Measurements from ENCODE around the gene MCM6. TPM values are rescaled to one million over a fixed set of nuclear protein-coding genes. Genes with fewer than 3 reads are reported as not detected.

MCM6 gene
- total RNA-seq, 1 experiment from 2014 or later: 39.9 TPM

GRCh38 chr2:135831180-135831812 lies 44.9 kb downstream of the MCM6 start:
- Histone ChIP-seq H3K4me3 (ENCODE audit: low read length) (no peak overlapping the region), H2AFZ (ENCODE audit: low read length) (no peak overlapping the region), H3K4me1 (ENCODE audit: insufficient read depth, low read length) (no peaks in the 10 kb centered on the region), H3K9ac (ENCODE audit: low read length) (no peak overlapping the region), H3K9me3 (ENCODE audit: low read length) (no peaks in the 10 kb centered on the region), H3F3A (ENCODE audit: low read length, unreplicated experiment) (no peaks in the 10 kb centered on the region), H3K27ac (ENCODE audit: low read length) (no peak overlapping the region), H3K36me3 (ENCODE audit: low read depth, low read length) (no peaks in the 10 kb centered on the region), H4K20me1 (ENCODE audit: low read length) (no peaks in the 10 kb centered on the region), H3K79me2 (ENCODE audit: low read length) (no peaks in the 10 kb centered on the region), H3K27me3 (ENCODE audit: low read length) (no peaks in the 10 kb centered on the region), H3K9me2 (replicated peaks; ENCODE audit: low read length) (no peaks in the 10 kb centered on the region), H3K4me2 (ENCODE audit: low read length) (no peak overlapping the region)
- ChIA-PET POLR2A (ENCODE audit: unreplicated experiment) (no interaction called here), CTCF (no interaction called here)
- intact Hi-C loops (cut with micrococcal nuclease): no loop called here
- no peak for ATAC-seq
- no TSS peak for BruUV-seq (replicated peaks)
- TF ChIP-seq CTCF (conservative IDR thresholded peaks at IDR 0.05; ENCODE audit: low read depth, low read length) (no peak), EZH2 (IDR thresholded peaks at IDR 0.05; ENCODE audit: low read length, unreplicated experiment) (no peak), EZH2phosphoT487 (IDR thresholded peaks at IDR 0.05; ENCODE audit: borderline replicate concordance, low read length) (no peak)
- no peak for DNase-seq

GRCh38 chr2:135829378-135830135 lies 46.7 kb downstream of the MCM6 start:
- intact Hi-C loops (cut with micrococcal nuclease): no loop called here
- H3F3A ChIP-seq (ENCODE audit: low read length, unreplicated experiment): no peaks in the 10 kb centered on the region
- no TSS peak for BruUV-seq (replicated peaks)
- H3K4me2 ChIP-seq (ENCODE audit: low read length): no peak overlapping the region
- H4K20me1 ChIP-seq (ENCODE audit: low read length): no peaks in the 10 kb centered on the region
- no peak overlapping the region for H3K4me3 ChIP-seq (ENCODE audit: low read length)
- no peaks in the 10 kb centered on the region for H3K27me3 ChIP-seq (ENCODE audit: low read length)
- no peaks in the 10 kb centered on the region for H3K9me2 ChIP-seq (replicated peaks; ENCODE audit: low read length)
- no peak for DNase-seq
- H3K27ac ChIP-seq (ENCODE audit: low read length): no peak overlapping the region
- no peaks in the 10 kb centered on the region for H3K36me3 ChIP-seq (ENCODE audit: low read depth, low read length)
- H2AFZ ChIP-seq (ENCODE audit: low read length): no peak overlapping the region
- H3K9ac ChIP-seq (ENCODE audit: low read length): no peak overlapping the region
- no peaks in the 10 kb centered on the region for H3K9me3 ChIP-seq (ENCODE audit: low read length)
- TF ChIP-seq EZH2 (IDR thresholded peaks at IDR 0.05; ENCODE audit: low read length, unreplicated experiment) (no peak), EZH2phosphoT487 (IDR thresholded peaks at IDR 0.05; ENCODE audit: borderline replicate concordance, low read length) (no peak), CTCF (conservative IDR thresholded peaks at IDR 0.05; ENCODE audit: low read depth, low read length) (no peak)
- no peak for ATAC-seq
- CTCF ChIA-PET: no interaction called here
- POLR2A ChIA-PET (ENCODE audit: unreplicated experiment): no interaction called here
- no peaks in the 10 kb centered on the region for H3K4me1 ChIP-seq (ENCODE audit: insufficient read depth, low read length)
- H3K79me2 ChIP-seq (ENCODE audit: low read length): no peaks in the 10 kb centered on the region

- H3K9ac ChIP-seq (ENCODE audit: low read length): no peak overlapping the region
- no peaks in the 10 kb centered on the region for H3K36me3 ChIP-seq (ENCODE audit: low read depth, low read length)
- H3F3A ChIP-seq (ENCODE audit: low read length, unreplicated experiment): no peaks in the 10 kb centered on the region
- no peak for ATAC-seq
- intact Hi-C loops (cut with micrococcal nuclease): no loop called here
- H4K20me1 ChIP-seq (ENCODE audit: low read length): no peaks in the 10 kb centered on the region
- H3K9me3 ChIP-seq (ENCODE audit: low read length): no peaks in the 10 kb centered on the region
- POLR2A ChIA-PET (ENCODE audit: unreplicated experiment): no interaction called here
- H3K4me3 ChIP-seq (ENCODE audit: low read length): no peak overlapping the region
- CTCF ChIA-PET: no interaction called here
- H3K79me2 ChIP-seq (ENCODE audit: low read length): no peaks in the 10 kb centered on the region
- H3K9me2 ChIP-seq (replicated peaks; ENCODE audit: low read length): no peaks in the 10 kb centered on the region
- H3K4me2 ChIP-seq (ENCODE audit: low read length): no peak overlapping the region
- no peaks in the 10 kb centered on the region for H3K4me1 ChIP-seq (ENCODE audit: insufficient read depth, low read length)
- H3K27ac ChIP-seq (ENCODE audit: low read length): no peak overlapping the region
- H3K27me3 ChIP-seq (ENCODE audit: low read length): no peaks in the 10 kb centered on the region
- no TSS peak for BruUV-seq (replicated peaks)
- TF ChIP-seq EZH2phosphoT487 (IDR thresholded peaks at IDR 0.05; ENCODE audit: borderline replicate concordance, low read length) (no peak), EZH2 (IDR thresholded peaks at IDR 0.05; ENCODE audit: low read length, unreplicated experiment) (no peak), CTCF (conservative IDR thresholded peaks at IDR 0.05; ENCODE audit: low read depth, low read length) (no peak)
- H2AFZ ChIP-seq (ENCODE audit: low read length): no peak overlapping the region
- DNase-seq: no peak
Observed at GRCh38 chr2:135826544-135826943, 49.7 kb downstream of the MCM6 start.

Data from PC-3 (cell line).